Endodermal cell (in vitro differentiated cells): ENCODE data around the gene COL1A2. TPM values are rescaled to one million over a fixed set of nuclear protein-coding genes. Genes with fewer than 3 reads are reported as not detected.

ENCODE experiments used
- DNase-seq: peaks from one replicate; pipeline ENCODE4 v3.0.0-alpha.2; 2017
- H3K27ac ChIP-seq: 2 replicates; pipeline ENCODE4 v1.5.1; 2013; ENCODE audit warnings: mild to moderate bottlenecking, low read depth, low read length, moderate library complexity
- H3K27me3 ChIP-seq: 2 replicates; pipeline ENCODE4 v1.6.1; 2013; ENCODE audit warnings: mild to moderate bottlenecking, low read length, moderate library complexity; ENCODE audit not compliant: insufficient read depth, control insufficient read depth, poor library complexity, severe bottlenecking
- H3K36me3 ChIP-seq: 2 replicates; pipeline ENCODE4 v1.7.0; 2013; ENCODE audit warnings: mild to moderate bottlenecking, low read length, moderate library complexity; ENCODE audit not compliant: control insufficient read depth, insufficient read depth
- H3K4me1 ChIP-seq: one replicate; pipeline ENCODE4 v1.7.0; 2013; ENCODE audit warnings: low read length; ENCODE audit not compliant: control insufficient read depth, insufficient read depth
- H3K4me3 ChIP-seq: 2 replicates; pipeline ENCODE4 v1.5.1; 2013; ENCODE audit warnings: mild to moderate bottlenecking, low read length, moderate library complexity
- H3K9ac ChIP-seq: 2 replicates; pipeline ENCODE4 v1.6.1; 2013; ENCODE audit warnings: mild to moderate bottlenecking, low read length, moderate library complexity; ENCODE audit not compliant: poor library complexity, severe bottlenecking; ENCODE audit errors: extremely low read depth
- H3K9me3 ChIP-seq: 2 replicates; pipeline ENCODE4 v1.6.1; 2013; ENCODE audit warnings: mild to moderate bottlenecking, low read length, moderate library complexity; ENCODE audit not compliant: control insufficient read depth
- H3K27ac Mint-ChIP-seq: 2 replicates; pipeline ENCODE4 v1.8.0; 2020; ENCODE audit warnings: mixed read lengths
- H3K27me3 Mint-ChIP-seq: 2 replicates; pipeline ENCODE4 v1.8.0; 2021; ENCODE audit warnings: mild to moderate bottlenecking, mixed read lengths; ENCODE audit not compliant: insufficient read depth
- H3K36me3 Mint-ChIP-seq: 2 replicates; pipeline ENCODE4 v1.8.0; 2020; ENCODE audit warnings: low read depth, mixed read lengths
- H3K4me1 Mint-ChIP-seq: 2 replicates; pipeline ENCODE4 v1.8.0; 2020; ENCODE audit warnings: mixed read lengths
- H3K4me3 Mint-ChIP-seq: 2 replicates; pipeline ENCODE4 v1.8.0; 2020; ENCODE audit warnings: mild to moderate bottlenecking, moderate library complexity, mixed read lengths
- H3K9me3 Mint-ChIP-seq: 2 replicates; pipeline ENCODE4 v1.8.0; 2020; ENCODE audit warnings: mild to moderate bottlenecking, mixed read lengths
- WGBS, 2 experiments: methylation state at CpG; one replicate each; pipeline versions ENCODE4 v1.1.5 to v1.1.7; 2013; ENCODE audit warnings: missing lambda C conversion rate in 2 of 2, mixed read lengths in 1 of 2; ENCODE audit not compliant: insufficient coverage in 1 of 2, insufficient read length in 1 of 2; 5-methylcytosine and 5-hydroxymethylcytosine counted together
- total RNA-seq, 2 donors: library from RNA; stranded (reverse); fragmentation: NEBNext Ultra II Directional in 1 of 2; extraction: Animal tissue kit (Norgen Biotek cat#: 25700) in 1 of 2; gene quantifications; 2 replicates in 1 of 2; 3 replicates in 1 of 2; pipeline ENCODE4 v1.2.1, GENCODE V29; 2021
- TF ChIP-seq, protein P1 (sequence below): fragments of 200-600 bp; sonication (generic); conservative IDR thresholded peaks from 2 replicates; pipeline ENCODE4 v1.5.0; 2021; ENCODE audit warnings: antibody characterized with exemption, mild to moderate bottlenecking

Gene COL1A2
- total RNA-seq, 2 donors from 2014 or later, result 42.2 to 99.7 TPM

DNA sequence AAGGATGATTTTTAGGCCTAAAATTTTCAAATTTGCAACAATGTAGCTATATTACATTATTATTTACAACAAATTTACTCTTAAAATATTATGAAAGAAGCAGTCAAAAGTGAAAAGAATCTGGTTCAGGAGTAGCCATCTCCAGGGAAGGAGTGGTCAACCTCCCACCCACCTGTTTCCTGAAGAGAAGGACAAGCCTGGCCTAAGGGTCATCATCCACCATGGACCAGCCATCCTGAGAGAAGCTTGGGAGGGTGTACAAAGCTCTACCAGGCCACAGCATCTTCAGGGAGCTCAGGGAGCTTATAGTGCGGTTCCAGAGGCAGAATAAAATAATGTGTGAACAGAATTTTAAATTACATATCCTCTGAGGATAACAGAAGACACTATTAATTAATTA lies 38.1 kb downstream of the COL1A2 start:
- Mint-ChIP-seq H3K4me3 (no peak overlapping the region), H3K27me3 (peaks cover 3% of the 10 kb centered on the region), H3K4me1 (peaks cover 6% of the 10 kb centered on the region), H3K27ac (no peak overlapping the region), H3K9me3 (no peaks in the 10 kb centered on the region), H3K36me3 (peaks cover 9% of the 10 kb centered on the region)
- Histone ChIP-seq H3K4me3 (no peak overlapping the region), H3K27ac (no peak overlapping the region), H3K36me3 (no peaks in the 10 kb centered on the region), H3K9me3 (no peaks in the 10 kb centered on the region), H3K4me1 (no peaks in the 10 kb centered on the region), H3K9ac (no peak overlapping the region), H3K27me3 (peaks cover 9% of the 10 kb centered on the region)
- 100% methylated on average over 1 of the region's 1 CpG; no CpG with 5 or more reads in 1 of the 2 experiments for WGBS, 2 experiments
- TF ChIP-seq, protein P1, sequence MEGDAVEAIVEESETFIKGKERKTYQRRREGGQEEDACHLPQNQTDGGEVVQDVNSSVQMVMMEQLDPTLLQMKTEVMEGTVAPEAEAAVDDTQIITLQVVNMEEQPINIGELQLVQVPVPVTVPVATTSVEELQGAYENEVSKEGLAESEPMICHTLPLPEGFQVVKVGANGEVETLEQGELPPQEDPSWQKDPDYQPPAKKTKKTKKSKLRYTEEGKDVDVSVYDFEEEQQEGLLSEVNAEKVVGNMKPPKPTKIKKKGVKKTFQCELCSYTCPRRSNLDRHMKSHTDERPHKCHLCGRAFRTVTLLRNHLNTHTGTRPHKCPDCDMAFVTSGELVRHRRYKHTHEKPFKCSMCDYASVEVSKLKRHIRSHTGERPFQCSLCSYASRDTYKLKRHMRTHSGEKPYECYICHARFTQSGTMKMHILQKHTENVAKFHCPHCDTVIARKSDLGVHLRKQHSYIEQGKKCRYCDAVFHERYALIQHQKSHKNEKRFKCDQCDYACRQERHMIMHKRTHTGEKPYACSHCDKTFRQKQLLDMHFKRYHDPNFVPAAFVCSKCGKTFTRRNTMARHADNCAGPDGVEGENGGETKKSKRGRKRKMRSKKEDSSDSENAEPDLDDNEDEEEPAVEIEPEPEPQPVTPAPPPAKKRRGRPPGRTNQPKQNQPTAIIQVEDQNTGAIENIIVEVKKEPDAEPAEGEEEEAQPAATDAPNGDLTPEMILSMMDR, result no peak
- no peak for DNase-seq

- Mint-ChIP-seq H3K36me3 (peaks cover 6% of the 10 kb centered on the region), H3K27me3 (peaks cover 7% of the 10 kb centered on the region), H3K27ac (no peak overlapping the region), H3K9me3 (no peaks in the 10 kb centered on the region), H3K4me3 (no peak overlapping the region), H3K4me1 (peaks cover 6% of the 10 kb centered on the region)
- no peak overlapping the region for H3K9ac ChIP-seq
- no peak for DNase-seq
- H3K27ac ChIP-seq, result no peak overlapping the region
- no peaks in the 10 kb centered on the region for H3K4me1 ChIP-seq
- no peaks in the 10 kb centered on the region for H3K36me3 ChIP-seq
- no peak overlapping the region for H3K4me3 ChIP-seq
- WGBS, 2 experiments, result 91 to 100% methylated on average over 1 to 2 of the region's 2 CpGs
- TF ChIP-seq, protein P1, result no peak
- H3K27me3 ChIP-seq, result peaks cover 11% of the 10 kb centered on the region
- H3K9me3 ChIP-seq, result no peaks in the 10 kb centered on the region
Measured at GRCh38 chr7:94433224-94433623, 38.5 kb downstream of the COL1A2 start.

- peaks cover 3% of the 10 kb centered on the region for H3K36me3 Mint-ChIP-seq
- TF ChIP-seq, protein P1, result no peak
- H3K27me3 Mint-ChIP-seq, result peaks cover 7% of the 10 kb centered on the region
Measured at GRCh38 chr7:94434042-94434441, 39.3 kb downstream of the COL1A2 start.

More at GRCh38 chr7:94434042-94434441, 39.3 kb downstream of the COL1A2 start:
- Histone ChIP-seq H3K36me3 (no peaks in the 10 kb centered on the region), H3K9ac (no peak overlapping the region), H3K27me3 (peaks cover 18% of the 10 kb centered on the region), H3K4me3 (no peak overlapping the region), H3K27ac (no peak overlapping the region), H3K9me3 (no peaks in the 10 kb centered on the region), H3K4me1 (no peaks in the 10 kb centered on the region)
- Mint-ChIP-seq H3K9me3 (no peaks in the 10 kb centered on the region), H3K4me1 (peaks cover 6% of the 10 kb centered on the region), H3K4me3 (no peak overlapping the region), H3K27ac (no peak overlapping the region)
- 90 to 93% methylated on average over 2 of the region's 2 CpGs for WGBS, 2 experiments
- DNase-seq, result no peak
